Activated CD8-positive, alpha-beta T cell treated with anti-CD3 and anti-CD28 coated beads, Interleukin-2, amount 10 ng/mL, durations not matched to agents 7 days and 5 days (primary cell): ENCODE results near the gene ITGA5. TPM values are rescaled to one million over a fixed set of nuclear protein-coding genes. Genes with fewer than 3 reads are reported as not detected.

Experiments
- ATAC-seq: fragments of 150-1000 bp; cut with Tn5 transposase; one replicate; pipeline ENCODE4 v1.10.0; 2021; ENCODE audit warnings: moderate library complexity
- CTCF ChIA-PET: fragments of 350-600 bp; sonication (Branson Sonifier 250); formaldehyde crosslinking; loops from one replicate; lab custom pipeline; 2021; ENCODE audit warnings: antibody characterized with exemption; lab: Charles Lee
- POLR2A ChIA-PET: fragments of 350-600 bp; sonication (Branson Sonifier 250); formaldehyde crosslinking; loops from one replicate; lab custom pipeline; 2021; ENCODE audit warnings: antibody characterized with exemption; lab: Charles Lee
- DNase-seq: peaks from one replicate; pipeline ENCODE4 v3.0.0-alpha.2; 2020
- H3K27ac Mint-ChIP-seq: one replicate; pipeline ENCODE4 v1.8.0; 2021; ENCODE audit warnings: mild to moderate bottlenecking, mixed read lengths
- H3K27me3 Mint-ChIP-seq: one replicate; pipeline ENCODE4 v1.8.0; 2021; ENCODE audit warnings: low read depth, mixed read lengths
- H3K36me3 Mint-ChIP-seq: one replicate; pipeline ENCODE4 v1.8.0; 2021; ENCODE audit warnings: low read depth, mixed read lengths
- H3K4me1 Mint-ChIP-seq: one replicate; pipeline ENCODE4 v1.8.0; 2021; ENCODE audit warnings: low read depth, mixed read lengths
- H3K4me3 Mint-ChIP-seq: one replicate; pipeline ENCODE4 v1.8.0; 2021; ENCODE audit warnings: mild to moderate bottlenecking, mixed read lengths
- H3K9me3 Mint-ChIP-seq: one replicate; pipeline ENCODE4 v1.8.0; 2022; ENCODE audit warnings: mixed read lengths; ENCODE audit not compliant: insufficient read depth
- total RNA-seq, 2 experiments: library from RNA; stranded (reverse); gene quantifications; one replicate each; pipeline ENCODE4 v1.2.3, GENCODE V29; 2021

Gene ITGA5
- total RNA-seq, 2 experiments from 2014 or later: 65.0 to 69.1 TPM

DNA sequence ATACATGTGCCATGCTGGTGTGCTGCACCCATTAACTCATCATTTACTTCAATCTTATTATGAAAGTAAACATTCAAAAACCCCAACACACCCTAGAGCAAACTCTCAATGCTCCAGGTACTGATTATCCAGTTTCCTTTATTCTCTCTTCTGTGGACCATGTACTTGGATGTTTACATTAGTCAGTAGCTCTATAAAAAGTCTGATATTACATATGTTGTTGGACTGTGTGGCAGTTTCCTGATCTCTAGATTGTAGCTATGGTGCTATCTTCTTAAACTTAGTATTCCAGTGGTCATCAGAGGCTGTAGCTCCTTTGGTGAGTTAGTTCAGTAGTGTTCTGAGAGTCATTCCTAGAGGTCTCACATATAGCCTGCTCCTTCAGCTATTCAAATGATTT is 25.1 kb upstream of the ITGA5 start:
- Mint-ChIP-seq H3K27me3 (peaks cover 6% of the 10 kb centered on the region), H3K9me3 (no peaks in the 10 kb centered on the region), H3K27ac (no peak overlapping the region), H3K4me1 (peaks cover 4% of the 10 kb centered on the region), H3K36me3 (no peaks in the 10 kb centered on the region), H3K4me3 (no peak overlapping the region)
- POLR2A ChIA-PET: no interaction called here
- ATAC-seq (no peak), DNase-seq (no peak)
- CTCF ChIA-PET: interaction anchor here (0.9 to 7.8 kb wide), 7 partner anchors 10 to 65 kb away, joined by 3 to 88 read pairs (median 4); no protein-coding TSS in a partner anchor

DNA sequence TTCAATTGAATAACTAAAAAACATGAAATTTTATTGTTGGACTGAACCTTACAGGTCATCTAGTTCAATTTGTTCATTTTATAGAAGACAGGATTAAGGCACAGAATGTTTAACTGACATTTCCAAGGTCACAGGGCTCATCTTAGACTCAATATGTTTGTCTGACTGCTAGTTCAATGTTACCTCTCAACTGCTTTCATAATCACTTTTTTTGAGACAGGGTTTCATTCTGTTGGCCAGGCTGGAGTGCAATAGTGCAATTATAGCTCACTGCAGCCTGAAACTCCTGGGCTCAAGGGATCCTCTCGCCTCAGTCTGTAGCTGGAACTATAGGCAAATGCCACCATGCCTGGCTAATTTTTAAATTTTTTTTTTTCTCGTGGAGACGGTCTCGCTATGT is 24.4 kb upstream of the ITGA5 start:
- H3K4me1 Mint-ChIP-seq: peaks cover 4% of the 10 kb centered on the region
- POLR2A ChIA-PET: no interaction called here
- peaks cover 6% of the 10 kb centered on the region for H3K27me3 Mint-ChIP-seq
- DNase-seq: no peak
- CTCF ChIA-PET: interaction anchor here (0.9 to 7.8 kb wide), 6 partner anchors 10 to 64 kb away, joined by 3 to 88 read pairs (median 4); no protein-coding TSS in a partner anchor
- H3K9me3 Mint-ChIP-seq: no peaks in the 10 kb centered on the region
- H3K4me3 Mint-ChIP-seq: no peak overlapping the region
- no peak overlapping the region for H3K27ac Mint-ChIP-seq
- no peaks in the 10 kb centered on the region for H3K36me3 Mint-ChIP-seq
- ATAC-seq: no peak

DNA sequence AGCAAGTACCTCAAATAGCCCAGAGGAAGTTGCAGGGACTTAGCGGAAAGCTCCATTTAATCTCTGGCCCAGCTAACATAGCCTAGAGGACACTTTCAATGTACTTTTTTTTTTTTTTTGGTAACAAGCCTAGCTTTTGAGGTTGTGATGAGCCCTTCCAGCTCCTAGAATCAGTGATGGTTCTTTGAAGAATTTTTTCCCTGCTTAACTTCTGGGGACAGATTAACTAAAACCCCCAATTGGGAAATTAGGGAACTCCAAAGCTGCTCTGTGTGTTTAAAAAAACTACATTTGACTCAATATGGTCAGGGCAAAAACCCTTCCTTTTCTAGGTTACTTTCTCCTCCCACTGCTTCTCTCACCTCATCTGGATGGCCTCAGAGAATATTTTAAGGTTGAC is 23.9 kb upstream of the ITGA5 start:
- no peak for DNase-seq
- Mint-ChIP-seq H3K4me1 (peaks cover 4% of the 10 kb centered on the region), H3K36me3 (no peaks in the 10 kb centered on the region), H3K9me3 (no peaks in the 10 kb centered on the region), H3K27me3 (peaks cover 6% of the 10 kb centered on the region), H3K4me3 (no peak overlapping the region), H3K27ac (no peak overlapping the region)
- CTCF ChIA-PET: interaction anchor here (0.9 to 7.8 kb wide), 3 partner anchors 42 to 56 kb away, joined by 3 to 88 read pairs (median 3); no protein-coding TSS in a partner anchor
- POLR2A ChIA-PET: no interaction called here
- no peak for ATAC-seq

DNA sequence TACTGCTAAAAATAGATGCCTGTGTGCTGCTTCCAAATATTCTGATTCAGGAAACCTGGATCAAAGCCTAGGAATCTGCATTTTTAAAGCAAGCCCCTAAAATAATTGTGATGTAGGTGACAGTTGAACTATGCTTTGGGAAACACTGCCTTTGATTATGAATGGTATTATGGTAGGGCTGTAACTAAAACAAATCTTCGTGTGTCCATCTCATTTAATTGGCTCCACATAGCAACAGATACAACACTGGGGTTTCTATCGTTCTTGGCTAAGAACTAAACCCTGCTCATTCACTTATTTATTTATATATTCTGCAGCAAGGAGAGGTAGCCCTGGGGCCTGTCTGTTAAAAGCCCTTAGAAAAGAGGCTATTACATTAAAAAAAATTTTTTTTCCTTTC is 23.0 kb upstream of the ITGA5 start:
- peaks cover 6% of the 10 kb centered on the region for H3K27me3 Mint-ChIP-seq
- no peak overlapping the region for H3K4me3 Mint-ChIP-seq
- ChIA-PET POLR2A (no interaction called here), CTCF (interaction anchor here (1.4 to 7.8 kb wide), 2 partner anchors 43 to 56 kb away, joined by 3 to 88 read pairs; no protein-coding TSS in a partner anchor)
- no peaks in the 10 kb centered on the region for H3K36me3 Mint-ChIP-seq
- peaks cover 6% of the 10 kb centered on the region for H3K4me1 Mint-ChIP-seq
- no peak overlapping the region for H3K27ac Mint-ChIP-seq
- ATAC-seq (no peak), DNase-seq (no peak)
- no peaks in the 10 kb centered on the region for H3K9me3 Mint-ChIP-seq

DNA sequence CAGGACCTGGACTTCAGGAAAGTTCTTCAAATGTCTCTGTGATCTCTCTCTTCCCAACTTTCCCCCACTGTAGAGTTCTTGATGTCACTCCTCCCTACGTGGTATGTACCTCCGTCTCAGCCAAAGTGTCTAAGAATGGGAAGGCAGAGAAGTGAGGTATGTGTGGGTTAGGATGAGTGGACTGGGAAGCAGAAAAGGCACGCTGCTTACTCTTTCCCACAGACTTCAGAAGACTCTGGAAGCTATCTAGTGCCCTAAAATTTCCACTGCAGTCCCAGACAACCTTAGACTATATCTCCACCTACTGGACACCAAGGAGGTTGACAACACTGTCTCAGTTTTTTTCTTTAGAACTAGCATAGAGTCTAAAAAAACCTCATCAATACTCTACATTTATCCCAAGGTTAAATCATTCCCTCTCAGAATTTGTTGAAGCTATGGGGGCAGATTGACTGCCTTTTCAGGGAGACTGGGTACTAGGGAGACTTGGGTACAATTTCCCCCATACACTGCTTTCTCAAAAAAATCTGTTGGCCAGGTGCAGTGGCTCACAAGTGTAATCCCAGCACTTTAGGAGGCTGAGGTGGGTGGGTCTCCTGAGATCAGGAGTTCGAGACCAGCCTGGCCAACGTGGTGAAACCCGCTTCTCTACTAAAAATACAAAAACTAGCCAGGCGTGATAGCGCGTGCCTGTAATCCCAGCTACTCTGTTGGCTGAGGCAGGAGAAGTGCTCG is 20.6 kb upstream of the ITGA5 start:
- Mint-ChIP-seq H3K4me1 (peaks cover 6% of the 10 kb centered on the region), H3K9me3 (no peaks in the 10 kb centered on the region), H3K27me3 (peaks cover 12% of the 10 kb centered on the region), H3K36me3 (no peaks in the 10 kb centered on the region), H3K27ac (peak overlapping the region; percentile 23), H3K4me3 (no peak overlapping the region)
- POLR2A ChIA-PET: interaction anchor here (0.6 to 4.0 kb wide), 3 partner anchors 27 to 40 kb away, joined by 4 to 19 read pairs (median 8); no protein-coding TSS in a partner anchor
- CTCF ChIA-PET: interaction anchor here (0.9 to 14.9 kb wide), 26 partner anchors 8 to 158 kb away, joined by 3 to 505 read pairs (median 5); partner anchors contain the start of genes COPZ1, GTSF1, HNRNPA1 and ITGA5
- peak; percentile 86 for ATAC-seq
- no peak for DNase-seq

DNA sequence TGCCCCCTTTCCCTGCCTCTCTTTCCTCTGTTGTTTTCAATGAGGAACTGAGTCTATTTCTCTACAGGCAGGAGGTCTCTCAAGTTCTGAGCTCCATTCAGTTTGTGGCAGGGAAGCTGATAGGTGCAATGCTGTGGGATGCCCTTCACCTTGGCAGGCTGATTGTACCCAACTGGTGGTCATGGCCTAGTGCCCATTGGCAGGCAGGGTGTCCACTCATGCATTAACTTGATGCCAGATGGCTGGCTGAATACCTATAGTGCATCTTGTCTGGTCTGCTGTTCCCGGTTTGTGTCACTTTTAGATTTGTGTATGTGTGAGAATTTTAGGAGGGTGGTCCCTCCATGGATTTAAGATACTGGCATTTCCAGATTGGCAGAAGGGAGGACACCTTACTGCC is 20.0 kb upstream of the ITGA5 start:
- Mint-ChIP-seq H3K27ac (no peak overlapping the region), H3K4me1 (peaks cover 6% of the 10 kb centered on the region), H3K36me3 (no peaks in the 10 kb centered on the region), H3K9me3 (no peaks in the 10 kb centered on the region), H3K4me3 (no peak overlapping the region), H3K27me3 (peaks cover 12% of the 10 kb centered on the region)
- POLR2A ChIA-PET: interaction anchor here (1.9 to 4.0 kb wide), 2 partner anchors 27 to 40 kb away, joined by 8 to 19 read pairs; no protein-coding TSS in a partner anchor
- CTCF ChIA-PET: interaction anchor here (0.6 to 14.9 kb wide), 28 partner anchors 9 to 805 kb away, joined by 3 to 505 read pairs (median 4); partner anchors contain the start of genes COPZ1, GTSF1, HNRNPA1 and ITGA5
- ATAC-seq (no peak), DNase-seq (no peak)

DNA sequence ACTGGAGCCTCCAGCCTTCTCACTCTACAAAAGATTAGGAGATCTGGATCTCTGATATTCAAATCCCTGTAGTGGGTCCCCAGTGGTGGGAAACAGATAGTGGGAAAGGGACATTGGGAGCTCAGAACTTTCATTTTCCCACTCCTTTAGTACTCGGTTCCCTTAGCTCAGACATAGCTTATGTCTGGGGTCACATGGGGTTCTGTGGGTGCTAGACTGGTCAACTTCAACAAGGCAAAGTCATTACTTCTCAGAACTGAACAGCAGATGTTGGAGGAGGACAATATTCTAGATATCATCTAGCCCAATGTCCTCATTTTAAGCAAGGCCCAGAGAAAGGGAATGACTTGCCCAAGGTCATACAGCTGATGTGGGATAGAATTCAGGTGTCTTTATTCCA is 19.5 kb upstream of the ITGA5 start:
- H3K9me3 Mint-ChIP-seq: no peaks in the 10 kb centered on the region
- H3K27ac Mint-ChIP-seq: no peak overlapping the region
- no peak for DNase-seq
- peaks cover 7% of the 10 kb centered on the region for H3K4me1 Mint-ChIP-seq
- H3K27me3 Mint-ChIP-seq: peaks cover 12% of the 10 kb centered on the region
- CTCF ChIA-PET: interaction anchor here (0.6 to 14.9 kb wide), 22 partner anchors 10 to 805 kb away, joined by 3 to 505 read pairs (median 6); partner anchors contain the start of genes COPZ1, GTSF1, ITGA5 and ZNF385A
- POLR2A ChIA-PET: interaction anchor here (1.9 to 4.0 kb wide), 2 partner anchors 26 to 39 kb away, joined by 8 to 19 read pairs; no protein-coding TSS in a partner anchor
- H3K36me3 Mint-ChIP-seq: no peaks in the 10 kb centered on the region
- no peak for ATAC-seq
- H3K4me3 Mint-ChIP-seq: no peak overlapping the region

DNA sequence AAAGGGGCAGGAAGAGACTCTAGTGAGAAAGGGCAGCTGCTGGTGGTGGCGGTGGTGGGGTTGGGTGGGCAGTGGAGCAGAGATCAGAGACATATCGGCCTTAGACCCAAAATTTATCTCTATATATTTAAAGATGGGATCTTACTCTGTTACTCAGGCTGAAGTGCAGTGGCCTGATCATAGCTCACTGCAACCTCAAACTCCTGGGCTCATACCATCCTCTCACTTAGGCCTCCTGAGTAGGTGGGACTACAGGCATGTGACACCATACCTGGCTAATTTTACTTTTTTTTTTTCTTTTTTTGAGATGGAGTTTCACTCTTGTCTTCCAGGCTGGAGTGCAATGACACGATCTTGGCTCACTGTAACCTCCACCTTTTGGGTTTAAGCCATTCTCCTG is 18.6 kb upstream of the ITGA5 start:
- H3K4me1 Mint-ChIP-seq: peaks cover 15% of the 10 kb centered on the region
- no peak overlapping the region for H3K27ac Mint-ChIP-seq
- no peak overlapping the region for H3K4me3 Mint-ChIP-seq
- no peak for DNase-seq
- CTCF ChIA-PET: interaction anchor here (0.6 to 14.9 kb wide), 13 partner anchors 9 to 145 kb away, joined by 3 to 505 read pairs (median 5); partner anchors contain the start of genes ITGA5 and ZNF385A
- no peaks in the 10 kb centered on the region for H3K36me3 Mint-ChIP-seq
- H3K27me3 Mint-ChIP-seq: peaks cover 11% of the 10 kb centered on the region
- H3K9me3 Mint-ChIP-seq: no peaks in the 10 kb centered on the region
- no peak for ATAC-seq
- POLR2A ChIA-PET: interaction anchor here (4.0 kb wide), 1 partner anchor 38 kb away, joined by 19 read pairs; no protein-coding TSS in a partner anchor

DNA sequence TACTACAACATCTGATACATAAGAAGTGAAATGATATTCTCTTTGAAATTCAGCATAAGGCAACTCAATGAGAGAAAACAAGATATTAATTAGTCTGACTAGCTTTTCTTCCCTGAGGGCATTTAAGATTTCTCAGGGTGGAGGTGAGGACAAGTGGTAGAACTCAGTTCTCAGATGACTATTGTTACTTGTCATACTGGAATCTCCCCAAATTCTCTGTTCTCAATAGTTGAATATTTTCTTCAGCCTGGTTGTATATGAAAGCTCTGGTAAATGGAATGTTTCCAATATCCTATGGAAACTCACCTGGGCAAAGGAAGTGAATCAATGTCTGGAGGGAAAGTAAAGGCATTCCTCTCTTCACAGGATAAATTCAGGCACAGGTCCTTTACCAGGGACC is 18.2 kb upstream of the ITGA5 start:
- POLR2A ChIA-PET: interaction anchor here (4.0 kb wide), 1 partner anchor 38 kb away, joined by 19 read pairs; no protein-coding TSS in a partner anchor
- Mint-ChIP-seq H3K9me3 (no peaks in the 10 kb centered on the region), H3K27me3 (peaks cover 8% of the 10 kb centered on the region), H3K4me3 (no peak overlapping the region), H3K36me3 (no peaks in the 10 kb centered on the region), H3K27ac (no peak overlapping the region), H3K4me1 (peaks cover 20% of the 10 kb centered on the region)
- DNase-seq (no peak), ATAC-seq (no peak)
- CTCF ChIA-PET: interaction anchor here (0.6 to 14.9 kb wide), 9 partner anchors 9 to 145 kb away, joined by 3 to 505 read pairs (median 33); partner anchors contain the start of gene ITGA5

DNA sequence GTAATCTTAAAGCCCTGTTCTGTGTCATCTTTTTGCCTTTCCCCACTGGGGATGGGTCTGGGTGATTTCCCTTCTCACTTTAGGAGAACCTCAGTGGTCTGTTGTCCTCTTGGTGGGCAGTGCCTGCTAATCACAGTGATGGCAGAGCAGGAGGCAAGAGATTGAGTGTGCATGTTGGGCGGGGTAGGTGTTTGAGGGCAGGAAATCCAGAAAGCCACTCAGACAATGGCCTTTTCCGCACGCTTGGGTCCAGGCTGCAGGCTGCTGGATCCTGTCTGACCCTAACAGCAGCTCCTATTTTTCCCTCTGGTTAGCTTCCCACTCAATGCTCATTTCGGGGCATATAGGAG is 13.7 kb upstream of the ITGA5 start:
- CTCF ChIA-PET: interaction anchor here (0.9 to 14.9 kb wide), 6 partner anchors 20 to 219 kb away, joined by 3 to 505 read pairs (median 4); no protein-coding TSS in a partner anchor
- no peak overlapping the region for H3K4me3 Mint-ChIP-seq

More for the DNA sequence above, 13.7 kb upstream of the ITGA5 start:
- DNase-seq: no peak
- ATAC-seq: no peak
- Mint-ChIP-seq H3K27ac (peak overlapping the region; percentile 70), H3K36me3 (no peaks in the 10 kb centered on the region), H3K4me1 (peaks cover 42% of the 10 kb centered on the region), H3K27me3 (peaks cover 13% of the 10 kb centered on the region), H3K9me3 (no peaks in the 10 kb centered on the region)
- POLR2A ChIA-PET: interaction anchor here (1.7 kb wide), 1 partner anchor 33 kb away, joined by 3 read pairs; no protein-coding TSS in a partner anchor
